SK-N-SH (cell line): ENCODE data around the gene PDGFA. TPM values are rescaled to one million over a fixed set of nuclear protein-coding genes. Genes with fewer than 3 reads are reported as not detected.

Experiments
- CTCF ChIA-PET: fragments of 300-600, 350-600 bp; formaldehyde crosslinking; extraction: SDS; loops from one replicate; lab custom pipeline; 2021; lab: Yijun Ruan, JAX
- POLR2A ChIA-PET: fragments of 350-600 bp; sonication (Branson Sonifier 250); formaldehyde crosslinking; extraction: SDS; loops from one replicate; lab custom pipeline; 2020; ENCODE audit warnings: antibody characterized with exemption, inconsistent platforms; lab: Yijun Ruan, JAX
- DNase-seq: peaks from one replicate; pipeline ENCODE4 v3.0.0; 2012
- H2AFZ ChIP-seq: fragments of 200-600 bp; sonication (generic); 2 replicates; pipeline ENCODE4 v1.8.1; 2016; ENCODE audit warnings: antibody characterized with exemption, mild to moderate bottlenecking, low read depth
- H3F3A ChIP-seq: fragments of 200-600 bp; sonication (generic); replicated peaks from 2 replicates; pipeline ENCODE3; 2016; ENCODE audit warnings: antibody characterized with exemption, mild to moderate bottlenecking; ENCODE audit not compliant: insufficient read depth
- H3K27ac ChIP-seq, 2 experiments: fragments of 200-500 bp in 1 of 2; fragments of 200-600 bp in 1 of 2; sonication (Bioruptor generic) in 1 of 2; sonication (generic), shearing (Covaris generic) in 1 of 2; 2 replicates each; pipeline versions ENCODE4 v1.5.1 to v1.6.1; 2014 to 2016; ENCODE audit warnings: low read depth in 2 of 2, inconsistent platforms in 1 of 2, low read length in 1 of 2, mild to moderate bottlenecking in 1 of 2, mixed read lengths in 1 of 2
- H3K27me3 ChIP-seq: fragments of 200-600 bp; sonication (generic), shearing (Covaris generic); 2 replicates; pipeline ENCODE4 v1.6.1; 2016; ENCODE audit warnings: mixed run types; ENCODE audit not compliant: insufficient read depth
- H3K36me3 ChIP-seq, 2 experiments: fragments of 200-500 bp in 1 of 2; fragments of 200-600 bp in 1 of 2; sonication (Bioruptor generic) in 1 of 2; sonication (generic) in 1 of 2; replicated peaks in 1 of 2; 2 replicates each; pipeline versions ENCODE3 to v1.5.1; 2014 to 2016; ENCODE audit warnings: low read length in 1 of 2, mild to moderate bottlenecking in 1 of 2; ENCODE audit not compliant: insufficient read depth in 2 of 2, control insufficient read depth in 1 of 2
- H3K4me1 ChIP-seq, 2 experiments: fragments of 200-500 bp in 1 of 2; fragments of 200-600 bp in 1 of 2; sonication (Bioruptor generic) in 1 of 2; sonication (generic), shearing (Covaris generic) in 1 of 2; 2 replicates each; pipeline versions ENCODE4 v1.5.1 to v1.6.1; 2014 to 2016; ENCODE audit warnings: low read depth in 1 of 2, low read length in 1 of 2, mixed run types in 1 of 2; ENCODE audit not compliant: insufficient read depth in 2 of 2, control insufficient read depth in 1 of 2
- H3K4me2 ChIP-seq: fragments of 200-600 bp; sonication (generic), shearing (Covaris generic); 2 replicates; pipeline ENCODE4 v1.6.1; 2017; ENCODE audit warnings: mixed run types
- H3K4me3 ChIP-seq, 2 experiments: fragments of 200-500 bp in 1 of 2; fragments of 200-600 bp in 1 of 2; sonication (Bioruptor generic) in 1 of 2; sonication (generic), shearing (Covaris generic) in 1 of 2; 2 replicates each; pipeline versions ENCODE4 v1.5.1 to v1.8.1; 2014 to 2016; ENCODE audit warnings: low read depth in 2 of 2, inconsistent platforms in 1 of 2, low read length in 1 of 2, mild to moderate bottlenecking in 1 of 2, mixed read lengths in 1 of 2, moderate library complexity in 1 of 2
- H3K79me2 ChIP-seq: fragments of 200-600 bp; sonication (generic); 2 replicates; pipeline ENCODE4 v1.8.1; 2017; ENCODE audit warnings: mild to moderate bottlenecking; ENCODE audit not compliant: insufficient read depth
- H3K9ac ChIP-seq: fragments of 200-600 bp; sonication (generic); 2 replicates; pipeline ENCODE4 v1.6.1; 2017; ENCODE audit warnings: mixed run types
- H3K9me2 ChIP-seq: fragments of 200-600 bp; sonication (generic); 2 replicates; pipeline ENCODE4 v1.6.1; 2017; ENCODE audit warnings: mixed run types
- H3K9me3 ChIP-seq: fragments of 200-600 bp; sonication (generic); 2 replicates; pipeline ENCODE4 v1.6.1; 2017; ENCODE audit warnings: mixed run types, mild to moderate bottlenecking, moderate library complexity
- H4K20me1 ChIP-seq: fragments of 200-600 bp; sonication (generic); 2 replicates; pipeline ENCODE4 v1.6.1; 2017; ENCODE audit warnings: mild to moderate bottlenecking, mixed run types; ENCODE audit not compliant: insufficient read depth
- CHD2 ChIP-seq: fragments of 150-350 bp; IDR thresholded peaks from 2 replicates; pipeline ENCODE4 v1.6.1; 2018; ENCODE audit warnings: low read length; ENCODE audit not compliant: partially characterized antibody
- EP300 ChIP-seq, 2 experiments: IDR thresholded peaks; 2 replicates each; pipeline versions ENCODE4 v1.4.0 to v1.6.1; 2012; ENCODE audit warnings: borderline replicate concordance in 1 of 2, low read depth in 1 of 2, low read length in 1 of 2
- GABPA ChIP-seq: IDR thresholded peaks from 2 replicates; pipeline ENCODE4 v1.4.0; 2012; ENCODE audit warnings: low read depth, mild to moderate bottlenecking
- MEF2A ChIP-seq: IDR thresholded peaks from 2 replicates; pipeline ENCODE4 v1.4.0; 2012; ENCODE audit warnings: low read depth, borderline replicate concordance
- RXRA ChIP-seq: IDR thresholded peaks from 2 replicates; pipeline ENCODE4 v1.4.0; 2012; ENCODE audit warnings: low read depth, mild to moderate bottlenecking, borderline replicate concordance
- TEAD4 ChIP-seq: IDR thresholded peaks from 2 replicates; pipeline ENCODE4 v1.4.0; 2012; ENCODE audit warnings: mild to moderate bottlenecking, borderline replicate concordance; ENCODE audit not compliant: insufficient read depth
- WGBS: methylation state at CpG from one replicate; pipeline ENCODE4 v1.1.6; 2017; ENCODE audit warnings: low lambda C conversion rate; 5-methylcytosine and 5-hydroxymethylcytosine counted together
- polyA plus RNA-seq, 3 experiments: library from polyadenylated mRNA; depleted of rRNA; stranded (reverse); fragments of >200 nt; gene quantifications; 2 replicates each; pipeline ENCODE4 v1.2.3, GENCODE V29; 2012
- TF ChIP-seq, protein P1 (sequence below): fragments of 200-600 bp; sonication (generic); IDR thresholded peaks from 2 replicates; pipeline ENCODE4 v1.6.1; 2017; ENCODE audit warnings: antibody characterized with exemption, mild to moderate bottlenecking, moderate library complexity
- TF ChIP-seq, protein P2 (sequence below): IDR thresholded peaks from 2 replicates; pipeline ENCODE4 v1.4.0; 2012; ENCODE audit warnings: low read depth, borderline replicate concordance
- TF ChIP-seq, protein P3 (sequence below): IDR thresholded peaks from 2 replicates; pipeline ENCODE4 v1.4.0; 2012; ENCODE audit warnings: low read depth, borderline replicate concordance

PDGFA gene
- polyA plus RNA-seq, 1 of the 3 experiments (the other 2 are of a cell fraction): 18.9 TPM

- TF ChIP-seq, protein P1, sequence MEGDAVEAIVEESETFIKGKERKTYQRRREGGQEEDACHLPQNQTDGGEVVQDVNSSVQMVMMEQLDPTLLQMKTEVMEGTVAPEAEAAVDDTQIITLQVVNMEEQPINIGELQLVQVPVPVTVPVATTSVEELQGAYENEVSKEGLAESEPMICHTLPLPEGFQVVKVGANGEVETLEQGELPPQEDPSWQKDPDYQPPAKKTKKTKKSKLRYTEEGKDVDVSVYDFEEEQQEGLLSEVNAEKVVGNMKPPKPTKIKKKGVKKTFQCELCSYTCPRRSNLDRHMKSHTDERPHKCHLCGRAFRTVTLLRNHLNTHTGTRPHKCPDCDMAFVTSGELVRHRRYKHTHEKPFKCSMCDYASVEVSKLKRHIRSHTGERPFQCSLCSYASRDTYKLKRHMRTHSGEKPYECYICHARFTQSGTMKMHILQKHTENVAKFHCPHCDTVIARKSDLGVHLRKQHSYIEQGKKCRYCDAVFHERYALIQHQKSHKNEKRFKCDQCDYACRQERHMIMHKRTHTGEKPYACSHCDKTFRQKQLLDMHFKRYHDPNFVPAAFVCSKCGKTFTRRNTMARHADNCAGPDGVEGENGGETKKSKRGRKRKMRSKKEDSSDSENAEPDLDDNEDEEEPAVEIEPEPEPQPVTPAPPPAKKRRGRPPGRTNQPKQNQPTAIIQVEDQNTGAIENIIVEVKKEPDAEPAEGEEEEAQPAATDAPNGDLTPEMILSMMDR: no peak
- TF ChIP-seq TEAD4 (no peak), GABPA (no peak), CHD2 (no peak), MEF2A (no peak)
- TF ChIP-seq, protein P2, sequence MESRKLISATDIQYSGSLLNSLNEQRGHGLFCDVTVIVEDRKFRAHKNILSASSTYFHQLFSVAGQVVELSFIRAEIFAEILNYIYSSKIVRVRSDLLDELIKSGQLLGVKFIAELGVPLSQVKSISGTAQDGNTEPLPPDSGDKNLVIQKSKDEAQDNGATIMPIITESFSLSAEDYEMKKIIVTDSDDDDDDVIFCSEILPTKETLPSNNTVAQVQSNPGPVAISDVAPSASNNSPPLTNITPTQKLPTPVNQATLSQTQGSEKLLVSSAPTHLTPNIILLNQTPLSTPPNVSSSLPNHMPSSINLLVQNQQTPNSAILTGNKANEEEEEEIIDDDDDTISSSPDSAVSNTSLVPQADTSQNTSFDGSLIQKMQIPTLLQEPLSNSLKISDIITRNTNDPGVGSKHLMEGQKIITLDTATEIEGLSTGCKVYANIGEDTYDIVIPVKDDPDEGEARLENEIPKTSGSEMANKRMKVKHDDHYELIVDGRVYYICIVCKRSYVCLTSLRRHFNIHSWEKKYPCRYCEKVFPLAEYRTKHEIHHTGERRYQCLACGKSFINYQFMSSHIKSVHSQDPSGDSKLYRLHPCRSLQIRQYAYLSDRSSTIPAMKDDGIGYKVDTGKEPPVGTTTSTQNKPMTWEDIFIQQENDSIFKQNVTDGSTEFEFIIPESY: no peak
- TF ChIP-seq, protein P3, sequence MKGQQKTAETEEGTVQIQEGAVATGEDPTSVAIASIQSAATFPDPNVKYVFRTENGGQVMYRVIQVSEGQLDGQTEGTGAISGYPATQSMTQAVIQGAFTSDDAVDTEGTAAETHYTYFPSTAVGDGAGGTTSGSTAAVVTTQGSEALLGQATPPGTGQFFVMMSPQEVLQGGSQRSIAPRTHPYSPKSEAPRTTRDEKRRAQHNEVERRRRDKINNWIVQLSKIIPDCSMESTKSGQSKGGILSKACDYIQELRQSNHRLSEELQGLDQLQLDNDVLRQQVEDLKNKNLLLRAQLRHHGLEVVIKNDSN: no peak
Observed at GRCh38 chr7:532379-533143, 12.9 kb upstream of the PDGFA start (continued).

GRCh38 chr7:531777-532176, 12.1 kb upstream of the PDGFA start:
- Histone ChIP-seq H2AFZ (no peak overlapping the region), H3K9me3 (no peaks in the 10 kb centered on the region), H3K9ac (no peak overlapping the region), H3K79me2 (no peaks in the 10 kb centered on the region), H3K27ac (no peak overlapping the region), H3K4me3 (no peak overlapping the region), H3K27me3 (no peaks in the 10 kb centered on the region), H3K4me2 (no peak overlapping the region), H3K36me3 (no peaks in the 10 kb centered on the region), H3K9me2 (no peaks in the 10 kb centered on the region), H4K20me1 (no peaks in the 10 kb centered on the region), H3K4me1 (no peaks in the 10 kb centered on the region; a peak in 1 of 4 replicates), H3F3A (no peaks in the 10 kb centered on the region)
- TF ChIP-seq RXRA: no peak
- no peak for TF ChIP-seq EP300 (IDR thresholded peaks at IDR 0.05; ENCODE audit: borderline replicate concordance in 1 of 2, low read depth in 1 of 2, low read length in 1 of 2)
- ChIA-PET CTCF (interaction anchor here (1.3 kb wide), 1 partner anchor 9 kb away, joined by 4 read pairs; no protein-coding TSS in a partner anchor), POLR2A (no interaction called here)
- DNase-seq: no peak
- 96% methylated on average over 10 of the region's 10 CpGs for WGBS
